GM18907 (cell line): ENCODE measurements around the gene RNF169.
"Not testable (repeated sequence)": the region's sequence is repeated elsewhere in the genome, so short reads cannot be mapped to it uniquely, and the experiment has no call there.

Experiments
- ATAC-seq: cut with Tn5 transposase; IDR thresholded peaks from one replicate; pipeline ENCODE4 v1.9.1; 2021; ENCODE audit warnings: mild to moderate bottlenecking, moderate library complexity; ENCODE audit not compliant: unreplicated experiment

Gene RNF169

GRCh38 chr11:74818283-74818946, 69.8 kb downstream of the RNF169 start:
- no peak for ATAC-seq

GRCh38 chr11:74819400-74819799, 70.8 kb downstream of the RNF169 start:
- no peak for ATAC-seq

- no peak for ATAC-seq
Measured at GRCh38 chr11:74820763-74821162, 72.1 kb downstream of the RNF169 start.

GRCh38 chr11:74822170-74822569, 73.5 kb downstream of the RNF169 start:
- no peak for ATAC-seq

GRCh38 chr11:74824285-74824982, 75.8 kb downstream of the RNF169 start:
- no peak for ATAC-seq

GRCh38 chr11:74825596-74825995, 76.9 kb downstream of the RNF169 start:
- not testable (repeated sequence) for ATAC-seq

- no peak for ATAC-seq
Measured at GRCh38 chr11:74826901-74827300, 78.3 kb downstream of the RNF169 start.

- ATAC-seq = no peak
Measured at GRCh38 chr11:74837191-74837590, 88.5 kb downstream of the RNF169 start.

GRCh38 chr11:74838188-74838587, 89.5 kb downstream of the RNF169 start:
- no peak for ATAC-seq

GRCh38 chr11:74839446-74839845, 90.8 kb downstream of the RNF169 start:
- ATAC-seq = no peak

- ATAC-seq = no peak
Measured at GRCh38 chr11:74839971-74840370, 91.3 kb downstream of the RNF169 start.

- no peak for ATAC-seq
Measured at GRCh38 chr11:74840486-74840885, 91.8 kb downstream of the RNF169 start.

- no peak for ATAC-seq
Measured at GRCh38 chr11:74842967-74843366, 94.3 kb downstream of the RNF169 start.

GRCh38 chr11:74844072-74844471, 95.4 kb downstream of the RNF169 start:
- ATAC-seq = no peak

GRCh38 chr11:74844865-74845264, 96.2 kb downstream of the RNF169 start:
- no peak for ATAC-seq

- no peak for ATAC-seq
Measured at GRCh38 chr11:74845978-74846517, 97.4 kb downstream of the RNF169 start.

GRCh38 chr11:74846770-74847169, 98.1 kb downstream of the RNF169 start:
- no peak for ATAC-seq

- ATAC-seq = no peak
Measured at GRCh38 chr11:74847395-74847794, 98.7 kb downstream of the RNF169 start.

- no peak for ATAC-seq
Measured at GRCh38 chr11:74847895-74848294, 99.2 kb downstream of the RNF169 start.

- no peak for ATAC-seq
Measured at GRCh38 chr11:74849525-74850391, 101.1 kb downstream of the RNF169 start.

- no peak for ATAC-seq
Measured at GRCh38 chr11:74853223-74853622, 104.6 kb downstream of the RNF169 start.
